Prostate gland (tissue), 2 donors: Measurements from ENCODE around the gene SPDL1.

Experiments used
- CTCF ChIP-seq, 4 experiments: fragments of 200-600 bp in 2 of 4; fragments of 450-650 bp in 2 of 4; sonication (generic) in 2 of 4; IDR thresholded peaks; 1 replicate in 3 of 4; 2 replicates in 1 of 4; pipeline ENCODE4 v1.5.1; 2016 to 2019; ENCODE audit warnings: antibody characterized with exemption in 4 of 4, mild to moderate bottlenecking in 2 of 4, moderate library complexity in 2 of 4
- POLR2A ChIP-seq: fragments of 450-650 bp; IDR thresholded peaks from one replicate; pipeline ENCODE4 v1.6.1; 2016; ENCODE audit warnings: antibody characterized with exemption, mild to moderate bottlenecking
- POLR2AphosphoS5 ChIP-seq: sonication (generic); formaldehyde crosslinking; IDR thresholded peaks from one replicate; pipeline ENCODE4 v1.6.1; 2017; ENCODE audit warnings: antibody characterized with exemption

- TF ChIP-seq CTCF (IDR thresholded peaks at IDR 0.05): no peak
- TF ChIP-seq POLR2AphosphoS5: no peak
- TF ChIP-seq POLR2A: no peak
Measured at GRCh38 chr5:169627551-169627950, 44.0 kb downstream of the SPDL1 start.
